Measurements from ENCODE around the gene APOBR.

DNA sequence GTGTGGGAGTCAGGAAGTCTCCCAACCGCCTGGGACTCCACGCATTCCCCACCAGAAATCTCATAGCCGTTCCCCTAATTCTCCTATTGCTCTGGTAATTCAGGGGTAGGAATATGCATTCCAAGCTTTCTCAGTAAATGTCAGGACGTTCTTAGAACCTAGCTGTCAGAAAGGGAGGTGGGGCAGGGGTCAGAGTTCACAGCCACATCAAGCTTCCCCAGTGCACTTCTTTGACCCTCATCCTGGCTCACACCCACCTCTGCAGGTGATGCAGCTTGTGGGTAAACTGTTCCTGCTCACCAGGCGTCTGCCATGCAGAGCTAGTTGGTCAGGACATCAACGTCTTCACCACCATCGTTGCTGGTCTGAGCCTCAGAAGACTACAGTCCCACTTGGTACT lies 26.2 kb downstream of the APOBR start:
- TF ChIP-seq, protein P1, sequence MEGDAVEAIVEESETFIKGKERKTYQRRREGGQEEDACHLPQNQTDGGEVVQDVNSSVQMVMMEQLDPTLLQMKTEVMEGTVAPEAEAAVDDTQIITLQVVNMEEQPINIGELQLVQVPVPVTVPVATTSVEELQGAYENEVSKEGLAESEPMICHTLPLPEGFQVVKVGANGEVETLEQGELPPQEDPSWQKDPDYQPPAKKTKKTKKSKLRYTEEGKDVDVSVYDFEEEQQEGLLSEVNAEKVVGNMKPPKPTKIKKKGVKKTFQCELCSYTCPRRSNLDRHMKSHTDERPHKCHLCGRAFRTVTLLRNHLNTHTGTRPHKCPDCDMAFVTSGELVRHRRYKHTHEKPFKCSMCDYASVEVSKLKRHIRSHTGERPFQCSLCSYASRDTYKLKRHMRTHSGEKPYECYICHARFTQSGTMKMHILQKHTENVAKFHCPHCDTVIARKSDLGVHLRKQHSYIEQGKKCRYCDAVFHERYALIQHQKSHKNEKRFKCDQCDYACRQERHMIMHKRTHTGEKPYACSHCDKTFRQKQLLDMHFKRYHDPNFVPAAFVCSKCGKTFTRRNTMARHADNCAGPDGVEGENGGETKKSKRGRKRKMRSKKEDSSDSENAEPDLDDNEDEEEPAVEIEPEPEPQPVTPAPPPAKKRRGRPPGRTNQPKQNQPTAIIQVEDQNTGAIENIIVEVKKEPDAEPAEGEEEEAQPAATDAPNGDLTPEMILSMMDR (IDR thresholded peaks at IDR 0.05) = no peak
- TF ChIP-seq POLR2A (IDR thresholded peaks at IDR 0.05) = no peak

All from testis (tissue), 2 donors.